ENCODE measurements around the gene HS3ST3A1. TPM values are rescaled to one million over a fixed set of nuclear protein-coding genes. Genes with fewer than 3 reads are reported as not detected.

HS3ST3A1 gene
- total and polyA plus RNA-seq, 9 donors, result 2.2 to 41.4 (median 10.7) TPM

GRCh38 chr17:13537167-13537731 is 64.5 kb downstream of the HS3ST3A1 start:
- no peaks in the 10 kb centered on the region for H3K9me3 ChIP-seq
- WGBS, 3 donors, result 37 to 50% (median 41%) methylated on average over 5 of the region's 5 CpGs
- TF ChIP-seq EP300 (IDR thresholded peaks at IDR 0.05) (no peak), POLR2A (IDR thresholded peaks at IDR 0.05) (no peak), CTCF (IDR thresholded peaks at IDR 0.05) (no peak)
- no peaks in the 10 kb centered on the region for H3K27me3 ChIP-seq
- no peaks in the 10 kb centered on the region for H3K4me1 ChIP-seq (ENCODE audit: insufficient read depth)
- intact Hi-C loops (cut with DNase I), result no loop called here
- no peak overlapping the region for H3K4me3 ChIP-seq
- no peak overlapping the region for H3K27ac ChIP-seq
- no peak for DNase-seq
- no peaks in the 10 kb centered on the region for H3K36me3 ChIP-seq

GRCh38 chr17:13534946-13535345 is 66.8 kb downstream of the HS3ST3A1 start:
- intact Hi-C loops (cut with DNase I), result no loop called here
- H3K4me1 ChIP-seq (ENCODE audit: insufficient read depth), result no peaks in the 10 kb centered on the region
- TF ChIP-seq CTCF (IDR thresholded peaks at IDR 0.05), result no peak
- no peak for TF ChIP-seq POLR2A (IDR thresholded peaks at IDR 0.05)
- TF ChIP-seq EP300 (IDR thresholded peaks at IDR 0.05), result no peak
- no peak overlapping the region for H3K4me3 ChIP-seq
- WGBS, 3 donors, result 90 to 97% (median 91%) methylated on average over 1 of the region's 1 CpG
- H3K9me3 ChIP-seq, result no peaks in the 10 kb centered on the region
- H3K27ac ChIP-seq, result no peak overlapping the region
- H3K27me3 ChIP-seq, result no peaks in the 10 kb centered on the region
- DNase-seq, result no peak
- no peaks in the 10 kb centered on the region for H3K36me3 ChIP-seq

DNA sequence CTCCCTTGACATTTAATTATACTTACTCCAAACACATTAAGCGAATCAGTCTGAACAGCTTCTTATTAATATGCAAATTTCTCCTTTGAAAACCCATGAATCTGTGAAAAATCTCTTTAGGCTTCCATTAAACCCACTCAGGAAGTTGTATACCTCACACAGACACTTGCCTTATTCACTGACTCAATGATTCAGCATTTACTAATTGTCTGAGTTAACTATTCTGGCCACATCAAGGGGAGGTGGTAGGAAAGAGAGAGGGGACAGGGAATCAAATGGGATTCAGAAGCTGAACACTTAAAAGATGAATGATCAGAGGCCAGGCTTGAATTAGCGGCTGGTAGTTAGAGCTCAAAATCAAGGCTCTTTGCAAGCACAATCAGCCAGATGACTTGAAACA is 70.0 kb downstream of the HS3ST3A1 start:
- no peaks in the 10 kb centered on the region for H3K27me3 ChIP-seq
- H3K36me3 ChIP-seq, result no peaks in the 10 kb centered on the region
- no peak overlapping the region for H3K4me3 ChIP-seq
- TF ChIP-seq CTCF (IDR thresholded peaks at IDR 0.05), result no peak
- no peak for TF ChIP-seq POLR2A (IDR thresholded peaks at IDR 0.05)
- TF ChIP-seq EP300 (IDR thresholded peaks at IDR 0.05), result no peak
- intact Hi-C loops (cut with DNase I), result no loop called here
- WGBS, 3 donors, result 66 to 72% (median 69%) methylated on average over 2 of the region's 2 CpGs
- H3K9me3 ChIP-seq, result no peaks in the 10 kb centered on the region
- no peak for DNase-seq
- H3K4me1 ChIP-seq (ENCODE audit: insufficient read depth), result no peaks in the 10 kb centered on the region
- H3K27ac ChIP-seq, result no peak overlapping the region

- 60 to 86% (median 68%) methylated on average over 3 of the region's 3 CpGs for WGBS, 3 donors
- Histone ChIP-seq H3K36me3 (no peaks in the 10 kb centered on the region), H3K27ac (no peak overlapping the region), H3K4me1 (ENCODE audit: insufficient read depth) (no peaks in the 10 kb centered on the region), H3K9me3 (no peaks in the 10 kb centered on the region), H3K4me3 (no peak overlapping the region), H3K27me3 (no peaks in the 10 kb centered on the region)
- intact Hi-C loops (cut with DNase I), result no loop called here
- DNase-seq, result no peak
- TF ChIP-seq EP300 (IDR thresholded peaks at IDR 0.05) (no peak), POLR2A (IDR thresholded peaks at IDR 0.05) (no peak), CTCF (IDR thresholded peaks at IDR 0.05) (no peak)
Observed at GRCh38 chr17:13525876-13526275, 75.9 kb downstream of the HS3ST3A1 start.
